Measurements from ENCODE around the gene DDIT4L.

DNA sequence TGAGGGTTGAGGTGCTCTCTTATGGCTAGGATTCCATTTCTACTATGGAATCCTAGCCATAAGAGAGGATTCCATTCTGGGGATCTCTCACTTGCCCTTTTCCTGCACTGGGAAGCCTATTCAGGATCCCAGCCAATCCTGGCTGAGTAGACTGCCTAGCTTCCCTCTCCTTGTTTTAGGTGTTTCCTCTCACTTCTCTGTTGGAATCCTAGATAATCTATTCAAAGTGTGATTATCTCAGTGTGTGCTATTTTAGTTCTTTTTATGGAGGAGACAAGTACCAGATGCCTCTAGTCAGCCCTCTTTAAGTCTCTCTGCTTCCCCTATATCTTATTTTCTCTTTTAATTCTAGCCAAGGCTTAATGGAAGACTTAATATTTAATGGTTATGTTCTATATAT, 34.5 kb upstream of the DDIT4L start:
- no peak for TF ChIP-seq GATA2 (IDR thresholded peaks at IDR 0.05; ENCODE audit: low read depth, low read length)
- no peak for TF ChIP-seq GATA3 (IDR thresholded peaks at IDR 0.05; ENCODE audit: low read depth, low read length)
